Stimulated activated CD8-positive, alpha-beta memory T cell treated with anti-CD3 and anti-CD28 coated beads, Interleukin-7, amount 100 ng/mL, for 24 hours (primary cell): ENCODE data around the gene MEX3A.
"Not testable (repeated sequence)": the region's sequence is repeated elsewhere in the genome, so short reads cannot be mapped to it uniquely, and the experiment has no call there.

Source experiments
- DNase-seq: peaks from one replicate; pipeline ENCODE4 v3.0.0-alpha.2; 2020; ENCODE audit warnings: low read depth

Gene MEX3A

DNA sequence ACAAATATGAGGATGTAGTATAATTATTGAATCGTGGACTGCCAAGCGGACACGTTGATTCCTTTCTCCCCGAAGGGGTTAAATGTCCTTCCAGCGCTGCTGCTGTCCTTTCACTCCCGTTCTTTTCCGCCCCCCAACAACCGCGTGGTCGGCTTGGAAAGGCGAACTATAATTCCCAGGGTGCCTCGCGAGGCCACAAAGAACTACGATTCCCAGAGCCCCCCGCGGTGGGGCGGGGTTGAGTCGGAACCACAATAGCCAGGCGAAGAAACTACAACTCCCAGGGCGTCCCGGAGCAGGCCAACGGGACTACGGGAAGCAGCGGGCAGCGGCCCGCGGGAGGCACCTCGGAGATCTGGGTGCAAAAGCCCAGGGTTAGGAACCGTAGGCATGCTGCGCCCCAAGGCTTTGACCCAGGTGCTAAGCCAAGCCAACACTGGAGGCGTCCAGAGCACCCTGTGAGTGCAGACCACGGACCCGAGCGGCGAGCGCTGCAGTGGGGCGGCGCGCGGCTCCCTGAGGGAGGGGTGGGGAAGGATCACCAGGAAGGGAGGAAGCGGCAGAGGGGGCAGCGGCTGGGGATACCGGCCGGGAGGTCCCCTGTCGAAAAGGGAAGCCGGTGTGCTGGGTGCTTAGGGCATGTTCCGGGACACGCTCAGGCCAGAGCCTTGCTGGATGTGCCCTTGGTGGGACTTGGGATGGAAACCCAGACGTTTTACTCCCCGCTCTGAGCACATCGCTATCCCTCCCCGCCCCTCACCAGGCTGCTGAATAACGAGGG, 27.6 kb downstream of the MEX3A start, which contains the start of gene LAMTOR2:
Gene LAMTOR2 (plus strand): TSS at position 283 of the 781 bp plus-strand sequence. CDS start 108 bp downstream, at position 391.
- DNase-seq, result peak; percentile 96

DNA sequence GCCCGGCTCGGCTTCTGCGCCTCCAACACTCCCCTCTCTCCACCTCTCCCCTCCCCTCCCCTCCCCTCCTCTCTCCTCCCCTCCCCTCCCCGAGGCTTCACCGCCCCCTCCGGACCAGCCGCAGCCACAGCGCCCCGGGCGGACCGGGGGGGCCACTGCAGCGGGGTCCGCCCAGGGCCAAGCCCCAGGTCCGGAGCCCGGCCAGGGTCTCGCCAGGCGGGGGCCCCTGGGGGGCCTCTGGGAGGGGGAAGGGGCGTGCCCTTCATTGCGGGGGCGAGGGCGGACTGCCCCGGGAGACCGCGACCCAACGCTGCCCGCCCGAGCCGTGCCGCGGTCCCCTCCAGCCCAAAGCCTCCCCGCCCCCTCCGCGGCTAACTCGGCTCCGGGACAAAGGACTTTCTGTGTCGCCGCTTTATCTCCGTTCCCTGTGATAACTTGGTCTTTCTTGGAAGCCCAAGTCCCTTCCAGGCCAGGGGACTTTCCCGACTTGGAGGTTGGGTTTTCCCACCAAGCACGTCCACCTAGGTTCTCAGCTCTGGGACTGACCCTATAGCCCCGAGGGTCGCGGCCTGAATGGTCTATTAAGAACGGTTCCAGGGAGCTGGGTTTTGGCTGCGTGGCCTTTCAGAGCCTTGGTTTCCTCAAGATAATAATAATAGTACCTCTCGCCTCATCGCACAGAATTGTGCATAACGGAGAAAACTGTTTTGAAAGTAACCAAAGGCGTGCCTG, 28.3 kb downstream of the MEX3A start, which contains the start of gene UBQLN4:
Gene UBQLN4 (minus strand): TSS at position 31 of the 732 bp plus-strand sequence. CDS start 97 bp downstream, outside the sequence.
- DNase-seq, result peak; percentile 64

DNA sequence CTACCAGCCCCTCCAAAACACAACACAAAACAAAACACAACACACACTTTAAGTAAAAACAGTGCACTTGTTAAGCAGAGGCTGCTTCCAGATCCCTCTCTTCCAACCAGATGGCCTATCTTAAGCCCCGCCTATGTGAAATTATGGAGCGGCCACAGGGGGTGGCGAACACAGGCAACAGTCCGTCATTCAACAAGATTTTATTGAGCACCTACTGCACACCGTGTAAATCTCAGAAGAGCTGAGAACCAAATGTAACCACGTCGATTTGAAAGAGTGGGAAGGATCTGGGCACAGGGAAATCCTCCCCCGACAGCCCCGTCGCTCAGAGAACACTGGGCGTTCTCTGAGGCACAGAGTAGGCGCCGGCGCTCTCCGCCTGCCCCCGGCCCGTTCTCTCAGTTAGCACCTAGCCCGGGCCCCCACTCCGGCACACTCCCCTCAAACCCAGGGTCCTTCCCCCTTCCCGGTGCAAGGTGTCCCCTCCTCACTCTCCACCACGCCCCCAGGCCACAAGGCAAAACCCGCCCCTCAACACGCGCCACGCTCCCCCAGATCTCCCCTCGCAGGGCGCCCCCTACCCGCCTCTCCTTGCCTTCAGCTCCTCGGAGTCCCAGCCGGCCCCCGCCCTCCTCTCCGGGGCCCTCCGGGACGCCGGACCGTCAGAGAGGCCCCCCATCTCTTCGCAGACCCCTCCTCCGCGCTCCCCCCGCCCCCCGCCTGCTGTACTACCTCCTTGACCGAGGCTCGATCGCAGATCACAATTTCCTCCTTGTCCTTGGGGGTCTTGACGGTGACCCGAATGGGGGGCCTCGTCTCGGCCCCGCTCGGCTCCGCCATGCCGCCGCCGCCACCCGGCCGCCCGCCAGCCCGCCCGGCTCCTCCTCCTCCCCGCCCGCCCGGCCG, 29.1 kb downstream of the MEX3A start:
- peak; percentile 53 for DNase-seq

DNA sequence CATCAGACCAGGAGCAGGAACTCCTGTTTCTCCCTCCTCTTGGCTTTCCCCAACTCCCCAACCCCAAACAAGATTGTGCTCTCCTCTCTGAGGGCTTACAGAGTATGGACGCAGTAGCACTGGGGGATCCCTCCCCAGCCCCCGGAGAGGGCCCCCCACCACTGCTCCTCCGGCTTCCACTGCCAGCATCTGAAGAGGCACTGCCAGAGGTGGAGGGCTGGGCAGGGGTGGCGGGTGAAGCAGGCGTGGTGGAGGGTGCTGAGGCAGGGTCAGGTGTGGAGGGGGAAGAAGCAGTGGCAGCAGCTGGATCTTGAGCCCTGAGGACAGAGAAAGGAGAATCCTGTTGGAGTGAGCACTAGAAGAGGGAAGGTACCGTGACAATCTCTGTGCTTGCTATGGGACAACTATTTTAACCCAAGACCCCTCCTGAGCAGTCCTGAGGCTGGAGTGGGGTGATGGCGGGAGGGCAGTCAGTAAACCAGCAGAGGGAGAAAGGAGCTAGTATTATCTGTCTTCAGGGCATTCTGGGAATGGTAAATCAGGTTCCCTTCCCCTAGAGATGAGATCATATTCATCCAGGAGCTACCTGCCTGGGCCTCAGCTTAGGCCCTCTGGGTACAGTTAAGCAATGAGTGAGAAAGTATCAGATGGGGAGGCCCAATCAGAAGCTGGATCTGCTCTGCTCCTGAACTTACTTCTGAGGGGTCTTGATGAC, 31.1 kb downstream of the MEX3A start:
- no peak for DNase-seq

DNA sequence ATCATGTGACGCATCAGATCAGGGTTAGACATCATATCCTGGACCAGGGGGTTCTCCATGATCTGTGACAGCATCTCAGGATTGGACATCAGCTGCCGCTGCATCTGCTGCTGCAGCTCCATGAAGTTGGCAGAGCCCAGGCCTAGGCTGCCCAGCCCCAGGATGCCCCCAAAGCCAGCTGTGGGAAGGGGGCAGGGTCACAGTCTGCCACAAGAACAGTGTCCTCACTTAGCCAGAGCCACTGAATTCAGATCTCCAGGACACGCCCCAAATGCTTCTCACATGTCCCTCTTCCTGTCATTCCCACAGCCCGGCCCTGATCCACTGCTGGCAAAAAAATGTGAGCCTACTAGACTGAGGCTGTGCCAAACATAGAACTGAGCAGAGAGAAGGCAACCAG, 31.9 kb downstream of the MEX3A start:
- DNase-seq, result no peak

DNA sequence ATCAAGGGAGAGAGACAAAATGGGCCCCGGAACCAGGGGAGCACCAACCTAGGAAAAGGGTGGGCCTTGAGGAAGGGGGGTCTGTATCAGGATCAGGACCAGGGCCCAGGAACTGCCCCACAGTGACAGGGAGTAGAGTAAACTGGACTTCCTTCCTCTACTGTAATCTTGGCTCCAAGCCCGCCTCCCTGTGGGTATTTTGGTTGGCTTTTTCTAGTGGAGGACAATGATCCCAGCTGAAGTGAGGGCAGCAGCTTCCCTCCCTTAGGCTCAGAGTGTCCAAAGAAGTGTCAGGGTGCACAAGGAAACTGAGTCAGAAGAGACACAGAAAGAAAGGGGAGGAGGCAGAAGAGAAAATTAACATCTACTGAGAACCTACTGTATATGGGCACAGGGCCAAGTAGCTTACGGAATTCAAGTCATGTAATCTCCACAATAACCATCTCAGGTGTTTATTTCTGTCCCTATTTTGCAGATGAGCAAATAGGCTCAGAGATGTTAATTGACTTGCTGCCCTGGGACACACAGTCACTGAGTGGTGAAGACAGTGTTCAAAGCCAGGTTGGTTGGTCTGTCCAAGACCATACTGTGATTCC, 33.5 kb downstream of the MEX3A start:
- no peak for DNase-seq

DNA sequence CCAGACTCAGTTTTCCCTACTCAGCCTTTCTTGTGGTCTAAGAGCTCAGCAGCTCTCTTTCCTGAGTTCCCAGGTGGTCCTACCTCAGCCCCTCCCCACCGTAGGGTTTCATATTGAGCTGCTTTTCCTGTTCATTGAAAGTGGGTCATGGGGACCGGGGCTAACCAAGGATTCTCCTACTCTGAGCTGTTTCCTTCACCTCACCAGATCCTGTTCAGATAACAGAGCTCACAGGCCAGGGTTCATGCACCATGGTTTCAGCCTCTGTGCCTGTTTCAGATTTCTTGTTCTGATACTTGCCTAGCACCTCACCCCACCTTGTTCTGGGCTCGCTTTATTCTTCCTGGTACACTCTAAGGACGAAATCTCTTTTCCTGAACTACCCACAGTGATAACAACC, 37.2 kb downstream of the MEX3A start:
- no peak for DNase-seq

DNA sequence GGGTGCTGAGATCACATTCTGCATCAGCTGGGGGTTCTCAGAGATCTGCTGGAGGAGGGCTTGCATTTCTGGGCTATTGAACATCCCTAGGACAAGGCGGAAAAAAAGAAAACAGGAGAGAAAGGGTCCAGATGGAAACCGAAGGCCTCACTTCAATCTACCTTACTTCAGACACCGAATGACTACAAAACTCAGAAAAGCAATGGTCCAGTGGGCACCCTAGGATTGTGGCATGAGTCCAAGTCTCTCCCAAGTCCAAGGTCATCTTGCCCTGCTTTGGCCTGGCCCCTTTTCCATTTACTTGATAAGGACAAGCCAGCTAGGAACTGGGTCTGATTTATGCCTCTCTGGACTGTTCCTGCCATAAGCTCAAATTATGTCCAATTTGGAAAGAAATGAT, 39.4 kb downstream of the MEX3A start:
- DNase-seq, result no peak

DNA sequence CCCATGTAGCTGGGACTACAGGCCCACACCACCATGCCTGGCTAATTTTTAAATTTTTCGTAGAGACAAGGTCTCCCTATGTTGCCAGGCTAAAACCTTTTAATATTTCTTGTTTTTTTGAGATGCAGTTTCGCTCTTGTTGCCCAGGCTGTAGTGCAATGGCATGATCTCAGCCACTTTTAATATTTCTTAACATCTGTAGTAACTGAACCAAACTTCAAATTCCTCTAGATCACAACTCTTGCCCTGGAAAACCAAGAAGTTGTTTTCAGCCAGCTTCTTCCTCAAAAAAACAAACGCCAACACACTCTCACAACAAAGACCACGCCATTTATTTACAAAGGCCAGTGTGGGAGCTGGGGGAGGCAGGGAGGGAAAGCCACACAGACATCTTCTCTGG, 47.3 kb downstream of the MEX3A start:
- DNase-seq, result not testable (repeated sequence)

DNA sequence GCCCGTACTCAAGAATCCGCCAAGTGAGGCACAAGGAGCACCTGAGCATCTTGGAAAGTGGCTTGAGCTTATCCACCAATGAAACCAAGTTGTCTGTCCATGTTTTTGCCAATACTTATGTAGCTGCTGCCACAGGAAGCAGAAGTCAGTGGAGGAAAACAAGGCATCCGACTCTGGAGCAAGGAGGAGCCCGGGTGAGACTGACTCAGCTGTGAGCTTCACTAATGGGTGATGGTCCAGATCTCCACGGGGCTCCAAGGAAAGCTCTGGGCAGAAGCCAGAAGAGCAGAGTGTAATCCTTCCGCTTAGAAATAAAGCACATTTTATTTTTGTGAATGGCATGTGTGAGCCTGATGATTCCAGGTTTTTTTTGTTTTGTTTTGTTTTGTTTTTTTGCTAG, 49.3 kb downstream of the MEX3A start:
- DNase-seq, result no peak

DNA sequence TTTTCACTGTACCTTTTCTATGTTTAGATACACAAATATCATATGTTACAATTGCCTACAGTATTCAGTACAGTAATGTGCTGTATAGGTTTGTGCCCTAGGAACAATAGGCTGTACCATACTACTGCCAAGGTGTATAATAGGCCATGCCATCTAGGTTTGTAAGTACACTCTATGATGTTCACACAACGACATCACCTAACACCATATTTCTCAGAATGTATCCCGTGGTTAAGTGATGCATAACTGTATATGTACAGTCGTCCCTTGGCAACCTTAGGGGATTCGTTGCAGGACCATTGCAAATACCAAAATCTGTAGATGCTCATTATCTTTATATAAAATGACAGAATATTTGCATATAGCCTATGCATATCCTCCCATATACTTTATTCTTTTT, 55.7 kb downstream of the MEX3A start:
- DNase-seq, result no peak

DNA sequence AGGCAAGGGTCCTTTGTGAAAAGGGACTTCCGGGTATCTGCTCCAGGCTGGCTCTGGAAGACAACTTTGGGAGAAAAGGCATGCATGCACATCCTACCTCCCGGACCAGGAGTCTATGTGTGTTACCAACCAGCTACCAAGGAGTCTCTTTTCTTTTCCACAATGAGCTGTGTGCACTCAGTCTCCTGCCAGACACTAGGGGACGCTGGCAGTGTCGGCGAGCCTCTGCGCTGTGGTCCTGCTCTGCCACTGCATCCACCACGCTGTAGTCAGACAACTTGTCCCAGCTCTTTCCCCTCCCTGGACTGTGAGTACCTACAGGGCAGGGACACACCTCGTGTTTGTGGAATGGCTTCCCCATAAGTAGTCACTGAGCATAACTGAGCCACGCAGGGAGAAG, 56.4 kb downstream of the MEX3A start:
- DNase-seq, result peak; percentile 12

DNA sequence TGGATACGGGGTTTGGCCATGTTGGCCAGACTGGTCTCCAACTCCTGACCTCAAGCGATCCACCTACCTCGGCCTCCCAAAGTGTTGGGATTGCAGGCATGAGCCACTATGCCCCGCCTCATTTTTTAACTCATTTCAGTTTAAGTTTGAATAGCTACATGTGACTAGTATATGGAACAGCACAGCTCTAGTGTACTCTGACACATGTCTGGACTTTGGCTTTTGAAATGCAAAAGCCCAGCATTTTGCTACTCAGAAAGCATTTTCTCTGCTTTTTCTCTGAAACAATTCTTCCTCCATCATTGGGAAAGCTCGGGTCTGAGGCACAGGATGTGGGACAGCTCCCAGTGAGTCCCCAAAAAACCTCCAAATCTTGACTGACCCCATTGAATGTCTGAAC, 57.5 kb downstream of the MEX3A start:
- no peak for DNase-seq
